HEK293 (cell line): ENCODE measurements around the gene CXCL11.

Experiments
- CTCF ChIA-PET: fragments of 350-600 bp; formaldehyde crosslinking; extraction: SDS; loops from one replicate; lab custom pipeline; 2021; ENCODE audit warnings: antibody characterized with exemption; lab: Yijun Ruan, JAX
- POLR2A ChIA-PET: fragments of 300-600 bp; formaldehyde crosslinking; extraction: SDS; loops from one replicate; lab custom pipeline; 2020; ENCODE audit warnings: antibody characterized with exemption, inconsistent platforms; lab: Yijun Ruan, JAX
- H3K27ac ChIP-seq: fragments of 200-500 bp; sonication (Bioruptor generic); 2 replicates; pipeline ENCODE4 v1.5.1; 2014; ENCODE audit warnings: low read depth, low read length, control low read depth, inconsistent platforms; ENCODE audit errors: extremely low read depth
- H3K36me3 ChIP-seq, 2 experiments: fragments of 200-500 bp in 1 of 2; sonication (Bioruptor generic) in 1 of 2; 1 replicate in 1 of 2; 2 replicates in 1 of 2; pipeline ENCODE4 v1.5.1; 2014 to 2017; ENCODE audit warnings: inconsistent platforms in 2 of 2, low read length in 2 of 2; ENCODE audit not compliant: control insufficient read depth in 2 of 2, insufficient read depth in 1 of 2
- H3K4me1 ChIP-seq: fragments of 200-500 bp; sonication (Bioruptor generic); 2 replicates; pipeline ENCODE4 v1.5.1; 2014; ENCODE audit warnings: mild to moderate bottlenecking, low read length, inconsistent platforms; ENCODE audit not compliant: control insufficient read depth, insufficient read depth
- H3K4me3 ChIP-seq: 2 replicates; pipeline ENCODE4 v1.5.1; 2011; ENCODE audit warnings: low read depth, mild to moderate bottlenecking, control low read depth, low read length, moderate library complexity
- H3K9me3 ChIP-seq: fragments of 200-500 bp; sonication (Bioruptor generic); 2 replicates; pipeline ENCODE4 v1.5.1; 2014; ENCODE audit warnings: low read depth, low read length, inconsistent platforms; ENCODE audit not compliant: control insufficient read depth, insufficient read depth
- ELK4 ChIP-seq: IDR thresholded peaks from 2 replicates; pipeline ENCODE4 v1.6.1; 2011; ENCODE audit warnings: mild to moderate bottlenecking, low read depth, low read length, borderline replicate concordance
- KLF17 ChIP-seq: fragments of 450-650 bp; formaldehyde crosslinking; IDR thresholded peaks from 2 replicates; pipeline ENCODE4 v1.5.1; 2016; ENCODE audit warnings: missing biosample characterization, missing genetic modification characterization
- MYNN ChIP-seq: fragments of 450-650 bp; formaldehyde crosslinking; IDR thresholded peaks from 2 replicates; pipeline ENCODE4 v1.5.1; 2016; ENCODE audit warnings: missing biosample characterization, missing genetic modification characterization, borderline replicate concordance
- SP2 ChIP-seq: fragments of 450-650 bp; formaldehyde crosslinking; IDR thresholded peaks from 2 replicates; pipeline ENCODE4 v1.5.1; 2016; ENCODE audit warnings: missing biosample characterization, missing genetic modification characterization
- ZFP69B ChIP-seq: fragments of 450-650 bp; formaldehyde crosslinking; IDR thresholded peaks from 2 replicates; pipeline ENCODE4 v1.5.1; 2016; ENCODE audit warnings: missing biosample characterization, missing genetic modification characterization
- ZNF157 ChIP-seq: fragments of 450-650 bp; formaldehyde crosslinking; IDR thresholded peaks from 2 replicates; pipeline ENCODE4 v1.5.1; 2016; ENCODE audit warnings: missing biosample characterization, missing genetic modification characterization
- ZNF184 ChIP-seq: fragments of 450-650 bp; IDR thresholded peaks from 2 replicates; pipeline ENCODE4 v1.5.1; 2018; ENCODE audit warnings: missing biosample characterization, mild to moderate bottlenecking, missing genetic modification characterization
- ZNF211 ChIP-seq: fragments of 450-650 bp; formaldehyde crosslinking; IDR thresholded peaks from 2 replicates; pipeline ENCODE4 v1.5.1; 2016; ENCODE audit warnings: low read depth, missing biosample characterization, missing genetic modification characterization
- ZNF223 ChIP-seq: fragments of 450-650 bp; formaldehyde crosslinking; IDR thresholded peaks from 2 replicates; pipeline ENCODE4 v1.5.1; 2016; ENCODE audit warnings: missing biosample characterization, missing genetic modification characterization
- ZNF23 ChIP-seq: fragments of 450-650 bp; formaldehyde crosslinking; IDR thresholded peaks from 2 replicates; pipeline ENCODE4 v1.5.1; 2016; ENCODE audit warnings: missing biosample characterization, missing genetic modification characterization, borderline replicate concordance
- ZNF280C ChIP-seq: fragments of 450-650 bp; formaldehyde crosslinking; IDR thresholded peaks from 2 replicates; pipeline ENCODE4 v1.5.1; 2016; ENCODE audit warnings: missing biosample characterization, missing genetic modification characterization
- ZNF335 ChIP-seq: fragments of 450-650 bp; formaldehyde crosslinking; conservative IDR thresholded peaks from 2 replicates; pipeline ENCODE4 v1.5.1; 2016; ENCODE audit warnings: missing biosample characterization, missing genetic modification characterization
- ZNF510 ChIP-seq: fragments of 450-650 bp; formaldehyde crosslinking; IDR thresholded peaks from 2 replicates; pipeline ENCODE4 v1.5.1; 2018; ENCODE audit warnings: mild to moderate bottlenecking, missing genetic modification characterization, missing biosample characterization; ENCODE audit not compliant: insufficient replicate concordance
- ZNF518A ChIP-seq: fragments of 450-650 bp; formaldehyde crosslinking; conservative IDR thresholded peaks from 2 replicates; pipeline ENCODE4 v1.5.1; 2016; ENCODE audit warnings: low read depth, missing biosample characterization, missing genetic modification characterization
- ZNF548 ChIP-seq: fragments of 450-650 bp; formaldehyde crosslinking; IDR thresholded peaks from 2 replicates; pipeline ENCODE4 v1.5.1; 2016; ENCODE audit warnings: missing biosample characterization, missing genetic modification characterization
- ZNF624 ChIP-seq: fragments of 450-650 bp; formaldehyde crosslinking; IDR thresholded peaks from 2 replicates; pipeline ENCODE4 v1.5.1; 2017; ENCODE audit warnings: missing biosample characterization, missing genetic modification characterization
- ZNF830 ChIP-seq: fragments of 450-650 bp; IDR thresholded peaks from 2 replicates; pipeline ENCODE4 v1.5.0; 2018; ENCODE audit warnings: missing biosample characterization, missing genetic modification characterization, low read depth, mild to moderate bottlenecking, moderate library complexity

The CXCL11 gene

GRCh38 chr4:76074468-76074867 is 38.6 kb upstream of the CXCL11 start, which contains the start of gene ART3:
Gene ART3 (plus strand): TSS chr4:76074709. CDS start chr4:76075890, 1,181 bp downstream.
- Histone ChIP-seq H3K4me1 (no peaks in the 10 kb centered on the region), H3K9me3 (no peaks in the 10 kb centered on the region), H3K4me3 (no peak within 1 kb of the TSS), H3K36me3 (no peaks in the 10 kb centered on the region), H3K27ac (no peak within 1 kb of the TSS)
- POLR2A ChIA-PET = no interaction called here
- CTCF ChIA-PET = interaction anchor here (1.4 to 2.1 kb wide), 3 partner anchors 13 to 179 kb away, joined by 3 to 11 read pairs (median 4); no protein-coding TSS in a partner anchor
- TF ChIP-seq SP2 (tag by site-specific recombination) = no peak
- TF ChIP-seq ZNF830 (tag by site-specific recombination) = no peak
- TF ChIP-seq MYNN (tag by site-specific recombination) = no peak
- TF ChIP-seq ZNF510 = no peak
- no peak for TF ChIP-seq ZNF624 (tag by site-specific recombination)
- TF ChIP-seq ZNF223 (tag by site-specific recombination) = no peak
- TF ChIP-seq ZFP69B = no peak
- TF ChIP-seq ZNF23 = no peak
- no peak for TF ChIP-seq ZNF157 (tag by site-specific recombination)
- no peak for TF ChIP-seq ZNF184 (tag by site-specific recombination)
- no peak for TF ChIP-seq ZNF518A (tag by site-specific recombination)
- TF ChIP-seq KLF17 (tag by site-specific recombination) = no peak
- TF ChIP-seq ZNF335 = no peak
- no peak for TF ChIP-seq ZNF211 (tag by site-specific recombination)
- TF ChIP-seq ZNF548 (tag by site-specific recombination) = no peak
- TF ChIP-seq ELK4 = no peak
- no peak for TF ChIP-seq ZNF280C (tag by site-specific recombination)
